Endothelial cell (in vitro differentiated cells): Measurements from ENCODE around the gene RNF215. TPM values are rescaled to one million over a fixed set of nuclear protein-coding genes. Genes with fewer than 3 reads are reported as not detected.

Experiments used
- DNase-seq: peaks from one replicate; pipeline ENCODE4 v3.0.0; 2021; ENCODE audit warnings: low spot score
- H3K27ac Mint-ChIP-seq: one replicate; pipeline ENCODE4 v1.8.0; 2021; ENCODE audit warnings: mixed read lengths, inconsistent platforms; ENCODE audit not compliant: unreplicated experiment
- H3K27me3 Mint-ChIP-seq: one replicate; pipeline ENCODE4 v1.8.0; 2021; ENCODE audit warnings: mild to moderate bottlenecking, moderate library complexity, mixed read lengths, inconsistent platforms; ENCODE audit not compliant: unreplicated experiment
- H3K36me3 Mint-ChIP-seq: one replicate; pipeline ENCODE4 v1.8.0; 2021; ENCODE audit warnings: mild to moderate bottlenecking, low read depth, mixed read lengths, inconsistent platforms; ENCODE audit not compliant: unreplicated experiment
- H3K4me1 Mint-ChIP-seq: one replicate; pipeline ENCODE4 v1.8.0; 2021; ENCODE audit warnings: mild to moderate bottlenecking, mixed read lengths, inconsistent platforms; ENCODE audit not compliant: unreplicated experiment
- H3K4me3 Mint-ChIP-seq: one replicate; pipeline ENCODE4 v1.8.0; 2021; ENCODE audit warnings: mild to moderate bottlenecking, mixed read lengths, inconsistent platforms; ENCODE audit not compliant: unreplicated experiment
- H3K9me3 Mint-ChIP-seq: one replicate; pipeline ENCODE4 v1.8.0; 2021; ENCODE audit warnings: mixed read lengths, inconsistent platforms; ENCODE audit not compliant: unreplicated experiment
- total RNA-seq: library from RNA; stranded (reverse); fragmentation: NEBNext Ultra II Directional; extraction: Animal tissue kit (Norgen Biotek cat#: 25700); gene quantifications from one replicate; pipeline ENCODE4 v1.2.1, GENCODE V29; 2021; ENCODE audit not compliant: unreplicated experiment
- TF ChIP-seq, protein P1 (sequence below): fragments of 200-600 bp; sonication (generic); IDR thresholded peaks from one replicate; pipeline ENCODE4 v1.5.0; 2021; ENCODE audit warnings: antibody characterized with exemption; ENCODE audit not compliant: unreplicated experiment

Gene RNF215
- total RNA-seq, 1 donor from 2014 or later: 39.1 TPM

DNA sequence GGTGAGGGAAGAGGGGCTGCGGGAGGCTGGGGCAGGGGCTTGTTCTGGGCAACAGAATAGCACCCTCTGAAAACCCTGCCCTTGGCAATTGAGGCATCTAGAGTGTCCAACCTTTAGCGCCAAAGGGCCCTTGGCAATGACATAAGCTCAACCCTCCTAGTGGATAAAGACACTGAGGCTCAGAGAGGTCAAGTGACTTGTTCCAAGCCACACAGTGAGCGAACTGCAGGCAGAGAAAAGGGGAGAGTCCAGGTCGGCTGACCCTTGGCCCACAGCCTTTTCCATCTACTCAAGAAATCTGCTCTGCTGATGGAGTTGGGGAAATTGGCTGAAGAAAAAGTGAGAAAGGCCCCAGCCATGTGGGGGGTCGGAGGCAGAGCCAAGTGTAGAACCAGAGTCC is 12.5 kb upstream of the RNF215 start:
- Mint-ChIP-seq H3K27ac (no peak overlapping the region), H3K4me1 (peaks cover 15% of the 10 kb centered on the region), H3K36me3 (no peaks in the 10 kb centered on the region), H3K27me3 (peaks cover 13% of the 10 kb centered on the region), H3K4me3 (no peak overlapping the region), H3K9me3 (no peaks in the 10 kb centered on the region)
- TF ChIP-seq, protein P1, sequence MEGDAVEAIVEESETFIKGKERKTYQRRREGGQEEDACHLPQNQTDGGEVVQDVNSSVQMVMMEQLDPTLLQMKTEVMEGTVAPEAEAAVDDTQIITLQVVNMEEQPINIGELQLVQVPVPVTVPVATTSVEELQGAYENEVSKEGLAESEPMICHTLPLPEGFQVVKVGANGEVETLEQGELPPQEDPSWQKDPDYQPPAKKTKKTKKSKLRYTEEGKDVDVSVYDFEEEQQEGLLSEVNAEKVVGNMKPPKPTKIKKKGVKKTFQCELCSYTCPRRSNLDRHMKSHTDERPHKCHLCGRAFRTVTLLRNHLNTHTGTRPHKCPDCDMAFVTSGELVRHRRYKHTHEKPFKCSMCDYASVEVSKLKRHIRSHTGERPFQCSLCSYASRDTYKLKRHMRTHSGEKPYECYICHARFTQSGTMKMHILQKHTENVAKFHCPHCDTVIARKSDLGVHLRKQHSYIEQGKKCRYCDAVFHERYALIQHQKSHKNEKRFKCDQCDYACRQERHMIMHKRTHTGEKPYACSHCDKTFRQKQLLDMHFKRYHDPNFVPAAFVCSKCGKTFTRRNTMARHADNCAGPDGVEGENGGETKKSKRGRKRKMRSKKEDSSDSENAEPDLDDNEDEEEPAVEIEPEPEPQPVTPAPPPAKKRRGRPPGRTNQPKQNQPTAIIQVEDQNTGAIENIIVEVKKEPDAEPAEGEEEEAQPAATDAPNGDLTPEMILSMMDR: no peak
- DNase-seq: no peak

DNA sequence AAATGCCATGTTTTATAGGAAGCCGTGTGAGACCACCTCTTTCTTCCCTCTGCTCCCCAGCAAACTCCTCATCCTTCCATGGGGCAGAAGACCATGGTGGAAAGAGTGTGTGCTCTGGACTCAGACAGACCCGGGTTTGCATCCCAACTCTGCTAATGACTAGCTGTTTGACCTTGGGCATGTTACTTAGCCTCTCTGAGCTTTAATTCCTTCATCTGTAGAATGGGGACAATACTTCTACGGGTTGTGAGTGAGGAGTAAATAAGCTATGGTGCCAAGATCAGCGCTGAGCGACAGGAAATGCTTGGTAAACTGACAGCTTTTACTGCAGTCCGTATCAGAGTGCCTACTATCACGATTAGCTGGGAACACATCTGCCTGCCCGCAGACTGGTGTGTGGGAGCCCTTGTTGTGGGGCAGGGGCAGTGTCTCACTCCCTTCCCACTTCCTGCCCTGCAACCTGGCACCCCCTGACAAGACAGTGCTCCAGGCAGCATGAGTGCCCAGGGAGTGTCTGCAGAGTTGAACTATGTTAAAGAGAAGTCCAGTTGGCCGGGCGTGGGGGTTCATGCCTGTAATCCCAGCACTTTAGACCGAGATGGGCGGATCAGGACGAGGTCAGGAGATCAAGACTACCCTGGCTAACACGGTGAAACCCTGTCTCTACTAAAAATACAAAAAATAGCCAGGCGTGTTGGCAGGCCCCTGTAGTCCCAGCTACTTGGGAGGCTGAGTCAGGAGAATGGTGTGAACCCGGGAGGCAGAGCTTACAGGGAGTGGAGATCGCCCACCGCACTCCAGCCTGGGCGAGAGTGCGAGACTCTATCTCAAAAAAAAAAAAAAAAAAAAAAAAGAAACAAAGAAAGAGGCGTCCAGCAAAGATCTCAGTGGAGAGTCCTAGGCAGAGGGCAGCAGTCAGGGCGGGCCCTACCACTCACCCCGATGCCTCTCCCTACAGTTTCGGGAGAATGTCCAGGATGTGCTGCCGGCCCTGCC is 11.8 kb upstream of the RNF215 start:
- H3K9me3 Mint-ChIP-seq: no peaks in the 10 kb centered on the region
- peaks cover 15% of the 10 kb centered on the region for H3K4me1 Mint-ChIP-seq
- peaks cover 13% of the 10 kb centered on the region for H3K27me3 Mint-ChIP-seq
- TF ChIP-seq, protein P1: no peak
- H3K36me3 Mint-ChIP-seq: no peaks in the 10 kb centered on the region
- H3K27ac Mint-ChIP-seq: no peak overlapping the region
- no peak for DNase-seq
- no peak overlapping the region for H3K4me3 Mint-ChIP-seq

DNA sequence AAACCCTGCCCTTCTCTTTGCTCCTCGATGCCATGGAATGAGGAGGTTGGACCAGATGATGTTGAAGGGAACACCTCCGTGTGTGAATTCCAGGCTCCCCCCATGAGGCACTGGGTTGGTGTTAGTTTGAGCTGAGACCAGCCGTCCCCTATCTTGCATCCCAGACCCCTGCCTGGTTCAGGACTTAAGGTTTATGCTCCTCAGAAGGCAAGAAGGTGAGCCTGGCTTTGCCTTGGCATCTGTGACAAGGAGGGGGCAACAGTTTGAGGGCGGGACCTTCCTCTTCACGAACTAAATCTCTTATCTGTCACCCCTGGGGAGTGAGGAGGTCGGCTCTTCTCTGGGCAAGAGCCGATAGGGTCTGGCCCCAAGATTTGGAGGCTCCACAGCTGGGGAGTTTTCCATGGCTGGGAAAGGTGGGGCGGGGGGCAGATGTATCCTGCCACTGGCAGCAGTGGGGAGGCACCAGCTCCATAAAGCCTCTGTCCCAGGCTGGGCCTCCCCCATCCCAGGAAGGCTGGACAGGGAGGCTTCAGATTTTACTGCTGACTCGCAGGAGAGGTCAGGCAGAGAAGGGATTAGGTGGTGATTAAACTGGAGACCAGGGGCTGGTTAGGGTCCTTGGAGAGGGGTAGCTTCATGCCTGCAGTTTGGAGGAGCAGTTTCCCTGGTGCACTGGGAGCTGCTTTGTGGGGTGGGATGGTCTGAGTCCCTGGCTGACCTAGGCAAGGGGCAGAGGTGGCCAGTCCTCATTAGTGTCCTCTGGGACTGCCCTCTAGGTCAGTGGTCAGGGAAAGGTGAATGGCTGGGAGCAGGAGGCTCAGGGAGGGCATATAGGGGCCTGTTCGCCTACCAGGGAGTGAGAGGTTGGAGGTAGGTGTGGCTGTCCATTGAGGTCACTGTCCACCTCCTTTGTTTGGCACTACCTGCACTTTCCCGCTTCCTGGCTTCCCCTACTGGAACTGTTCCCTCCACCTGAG is 10.7 kb upstream of the RNF215 start:
- H3K4me1 Mint-ChIP-seq: peaks cover 15% of the 10 kb centered on the region
- H3K4me3 Mint-ChIP-seq: peak overlapping the region; percentile 76
- no peaks in the 10 kb centered on the region for H3K9me3 Mint-ChIP-seq
- no peak overlapping the region for H3K27ac Mint-ChIP-seq
- H3K27me3 Mint-ChIP-seq: peaks cover 14% of the 10 kb centered on the region
- H3K36me3 Mint-ChIP-seq: no peaks in the 10 kb centered on the region
- TF ChIP-seq, protein P1: no peak
- no peak for DNase-seq

DNA sequence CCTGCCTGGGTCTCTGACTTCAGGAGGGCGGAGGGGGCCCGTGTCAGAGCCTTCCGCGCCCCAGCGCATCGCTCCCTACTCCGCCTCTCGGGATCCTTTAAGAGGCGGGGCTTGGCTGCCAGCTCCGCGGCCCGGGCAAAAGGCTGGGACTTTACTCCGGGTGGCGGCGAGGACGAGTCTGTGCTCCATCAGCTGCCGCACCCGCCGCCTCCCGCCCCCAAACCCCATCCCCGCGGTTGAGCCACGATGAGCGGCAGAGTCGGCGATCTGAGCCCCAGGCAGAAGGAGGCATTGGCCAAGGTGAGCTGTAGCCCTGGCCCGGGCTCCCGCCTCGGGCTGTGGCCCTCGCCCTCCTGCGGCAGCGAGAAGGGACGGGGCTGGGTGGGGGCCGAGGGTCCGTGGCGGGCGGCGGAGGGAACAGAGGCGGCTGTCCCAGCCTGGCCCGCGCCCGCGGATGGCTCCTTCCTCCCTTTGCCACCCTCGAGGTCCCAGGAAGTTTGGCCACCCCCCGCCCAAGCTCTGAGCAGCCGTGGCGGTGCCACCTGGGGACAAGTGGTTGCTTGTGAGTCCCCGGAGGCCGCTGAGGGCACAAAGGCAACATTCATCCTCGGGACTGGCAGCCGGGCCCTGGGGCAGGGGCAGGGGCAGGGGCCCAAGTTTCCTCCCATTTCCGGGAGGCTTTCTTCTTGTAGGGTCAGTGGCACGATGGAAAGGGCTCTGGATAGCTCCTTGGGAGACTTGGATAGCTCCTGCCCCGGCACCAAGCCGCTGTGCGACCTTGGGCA is 9.9 kb upstream of the RNF215 start, which contains the start of gene SEC14L2:
TSS of gene SEC14L2 (plus strand) at position 148 of the 785 bp plus-strand sequence. CDS start at position 247, 99 bp downstream.
- Mint-ChIP-seq H3K36me3 (no peaks in the 10 kb centered on the region), H3K27ac (no peak within 1 kb of the TSS), H3K27me3 (peaks cover 14% of the 10 kb centered on the region), H3K4me1 (peaks cover 17% of the 10 kb centered on the region), H3K9me3 (no peaks in the 10 kb centered on the region), H3K4me3 (peak within 1 kb of the TSS; percentile 81)
- TF ChIP-seq, protein P1: no peak
- peak; percentile 41 for DNase-seq
